HG02678 (cell line): Measurements from ENCODE around the gene RELN.

Experiments used
- ATAC-seq: cut with Tn5 transposase; IDR thresholded peaks from one replicate; pipeline ENCODE4 v1.9.1; 2021; ENCODE audit warnings: mild to moderate bottlenecking, moderate library complexity; ENCODE audit not compliant: unreplicated experiment

The RELN gene

GRCh38 chr7:103690242-103690974, 299.1 kb downstream of the RELN start:
- no peak for ATAC-seq

GRCh38 chr7:103689255-103689654, 300.2 kb downstream of the RELN start:
- ATAC-seq = no peak

- no peak for ATAC-seq
These were observed 301.5 kb downstream of the RELN start for GRCh38 chr7:103687951-103688350.

- no peak for ATAC-seq
These were observed 302.2 kb downstream of the RELN start for GRCh38 chr7:103687272-103687671.

- no peak for ATAC-seq
These were observed 302.7 kb downstream of the RELN start for GRCh38 chr7:103686763-103687162.

GRCh38 chr7:103686064-103686463, 303.4 kb downstream of the RELN start:
- ATAC-seq = no peak

GRCh38 chr7:103685646-103686045, 303.8 kb downstream of the RELN start:
- ATAC-seq = no peak

- ATAC-seq = no peak
These were observed 306.1 kb downstream of the RELN start for GRCh38 chr7:103683348-103683747.

- no peak for ATAC-seq
These were observed 309.0 kb downstream of the RELN start for GRCh38 chr7:103680161-103681144.

GRCh38 chr7:103679151-103680132, 310.0 kb downstream of the RELN start:
- ATAC-seq = no peak

GRCh38 chr7:103668279-103668941, 321.0 kb downstream of the RELN start:
- ATAC-seq = no peak

GRCh38 chr7:103666326-103666725, 323.1 kb downstream of the RELN start:
- ATAC-seq = no peak

GRCh38 chr7:103664577-103664976, 324.9 kb downstream of the RELN start:
- ATAC-seq = no peak

- no peak for ATAC-seq
These were observed 328.7 kb downstream of the RELN start for GRCh38 chr7:103660455-103661371.

- ATAC-seq = no peak
These were observed 331.1 kb downstream of the RELN start for GRCh38 chr7:103658055-103659005.

- no peak for ATAC-seq
These were observed 332.0 kb downstream of the RELN start for GRCh38 chr7:103657474-103657894.

GRCh38 chr7:103656221-103656620, 333.2 kb downstream of the RELN start:
- no peak for ATAC-seq
